Small intestine (tissue), 16 donors: ENCODE measurements around the gene TPI1. TPM values are rescaled to one million over a fixed set of nuclear protein-coding genes. Genes with fewer than 3 reads are reported as not detected.
A peak's percentile ranks its signal among the peaks of the same experiment; 100 is the strongest.

ENCODE experiments used
- DNase-seq, 2 donors: peaks; one replicate each; pipeline versions ENCODE4 v3.0.0 to v3.0.0-alpha.2; 2013
- FAIRE-seq: peaks from 2 replicates; lab custom pipeline; 2012; peaks lifted over from hg19 to GRCh38; lab: Jason Lieb, UNC
- H3K27ac ChIP-seq, 3 donors: one replicate each; pipeline ENCODE4 v1.5.1; 2013; ENCODE audit warnings: low read length in 2 of 3, mild to moderate bottlenecking in 2 of 3, control low read depth in 1 of 3, inconsistent platforms in 1 of 3, low read depth in 1 of 3, moderate library complexity in 1 of 3
- H3K27me3 ChIP-seq, 3 donors: one replicate each; pipeline ENCODE4 v1.6.1; 2013; ENCODE audit warnings: low read length in 3 of 3, inconsistent platforms in 1 of 3; ENCODE audit not compliant: control insufficient read depth in 3 of 3, insufficient read depth in 3 of 3
- H3K36me3 ChIP-seq, 3 donors: one replicate each; pipeline ENCODE4 v1.6.1; 2013; ENCODE audit warnings: low read length in 3 of 3, inconsistent platforms in 1 of 3, low read depth in 1 of 3, mild to moderate bottlenecking in 1 of 3, moderate library complexity in 1 of 3; ENCODE audit not compliant: control insufficient read depth in 3 of 3, insufficient read depth in 2 of 3
- H3K4me1 ChIP-seq, 3 donors: one replicate each; pipeline ENCODE4 v1.6.1; 2013; ENCODE audit warnings: low read length in 2 of 3, inconsistent platforms in 1 of 3, low read depth in 1 of 3, mild to moderate bottlenecking in 1 of 3, moderate library complexity in 1 of 3; ENCODE audit not compliant: control insufficient read depth in 3 of 3, insufficient read depth in 2 of 3
- H3K4me3 ChIP-seq, 3 donors: one replicate each; pipeline ENCODE4 v1.5.1; 2013; ENCODE audit warnings: low read length in 3 of 3, control low read depth in 1 of 3, inconsistent platforms in 1 of 3, low read depth in 1 of 3, mild to moderate bottlenecking in 1 of 3, moderate library complexity in 1 of 3
- H3K9me3 ChIP-seq, 2 donors: one replicate each; pipeline ENCODE4 v1.6.1; 2013; ENCODE audit warnings: low read depth in 1 of 2, low read length in 1 of 2; ENCODE audit not compliant: control insufficient read depth in 2 of 2, insufficient read depth in 1 of 2
- WGBS, 3 donors: extraction: QIAGEN DNeasy Blood & Tissue Kit; methylation state at CpG; one replicate each; pipeline ENCODE4 v1.1.7; 2013; 5-methylcytosine and 5-hydroxymethylcytosine counted together
- long read RNA-seq, 10 donors: transcript quantifications; one replicate each; lab custom pipeline, GENCODE V29; 2026
- polyA plus RNA-seq, 4 donors: library from polyadenylated mRNA; stranded (reverse) in 3 of 4; unstranded in 1 of 4; fragments of 200-250 nt in 3 of 4; fragments of 120-200 nt in 1 of 4; gene quantifications; one replicate each; pipeline versions ENCODE4 v1.2.1 to v1.2.3, GENCODE V29; 2013
- donor health status: healthy with polysubstance abuse.
- donor health status: control.
- donor health status: control.
- donor health status: Bipolar disorder and iron deficiency.
- donor health status: healthy.

The TPI1 gene
- polyA plus RNA-seq: 1,000 to 10,000 TPM in 2 of 4 donors, 100 to 1,000 TPM in 2; 574 to 1,439 (median 1,040) TPM
- long read RNA-seq, donor 1, transcript TPI1-201 (7 exons, 1,763 nt): major isoform, 693 of 830 reads
- long read RNA-seq, donor 1, partial matches to known transcripts: 77 of 830 reads
- long read RNA-seq, donor 1, other reads (novel, unspliced or antisense): 55 of 830 reads
- long read RNA-seq, donor 2, transcript TPI1-201 (7 exons, 1,763 nt): major isoform, 156 of 199 reads
- long read RNA-seq, donor 2, partial matches to known transcripts: 30 of 199 reads
- long read RNA-seq, donor 2, other reads (novel, unspliced or antisense): 10 of 199 reads
- long read RNA-seq, donor 3, transcript TPI1-201 (7 exons, 1,763 nt): major isoform, 197 of 374 reads
- long read RNA-seq, donor 3, transcript TPI1-204 (2 exons, 427 nt): minor isoform, 6 of 374 reads
- long read RNA-seq, donor 3, partial matches to known transcripts: 116 of 374 reads
- long read RNA-seq, donor 3, other reads (novel, unspliced or antisense): 54 of 374 reads
- long read RNA-seq, donor 4, transcript TPI1-201 (7 exons, 1,763 nt): major isoform, 6 of 6 reads
- long read RNA-seq, donor 4, partial matches to known transcripts: 0 of 6 reads
- long read RNA-seq, donor 4, other reads (novel, unspliced or antisense): 0 of 6 reads
- long read RNA-seq, donor 5, transcript TPI1-201 (7 exons, 1,763 nt): major isoform, 80 of 144 reads
- long read RNA-seq, donor 5, partial matches to known transcripts: 62 of 144 reads
- long read RNA-seq, donor 5, other reads (novel, unspliced or antisense): 0 of 144 reads
- long read RNA-seq, donor 6, transcript TPI1-201 (7 exons, 1,763 nt): major isoform, 307 of 353 reads
- long read RNA-seq, donor 6, partial matches to known transcripts: 29 of 353 reads
- long read RNA-seq, donor 6, other reads (novel, unspliced or antisense): 13 of 353 reads
- long read RNA-seq, donor 7: 0 reads
- long read RNA-seq, donor 8, transcript TPI1-201 (7 exons, 1,763 nt): major isoform, 47 of 54 reads
- long read RNA-seq, donor 8, partial matches to known transcripts: 0 of 54 reads
- long read RNA-seq, donor 8, other reads (novel, unspliced or antisense): 7 of 54 reads
- long read RNA-seq, donor 9, transcript TPI1-201 (7 exons, 1,763 nt): major isoform, 56 of 70 reads
- long read RNA-seq, donor 9, partial matches to known transcripts: 13 of 70 reads
- long read RNA-seq, donor 9, other reads (novel, unspliced or antisense): 0 of 70 reads
- long read RNA-seq, donor 10, transcript TPI1-201 (7 exons, 1,763 nt): major isoform, 362 of 426 reads
- long read RNA-seq, donor 10, partial matches to known transcripts: 39 of 426 reads
- long read RNA-seq, donor 10, other reads (novel, unspliced or antisense): 21 of 426 reads

DNA sequence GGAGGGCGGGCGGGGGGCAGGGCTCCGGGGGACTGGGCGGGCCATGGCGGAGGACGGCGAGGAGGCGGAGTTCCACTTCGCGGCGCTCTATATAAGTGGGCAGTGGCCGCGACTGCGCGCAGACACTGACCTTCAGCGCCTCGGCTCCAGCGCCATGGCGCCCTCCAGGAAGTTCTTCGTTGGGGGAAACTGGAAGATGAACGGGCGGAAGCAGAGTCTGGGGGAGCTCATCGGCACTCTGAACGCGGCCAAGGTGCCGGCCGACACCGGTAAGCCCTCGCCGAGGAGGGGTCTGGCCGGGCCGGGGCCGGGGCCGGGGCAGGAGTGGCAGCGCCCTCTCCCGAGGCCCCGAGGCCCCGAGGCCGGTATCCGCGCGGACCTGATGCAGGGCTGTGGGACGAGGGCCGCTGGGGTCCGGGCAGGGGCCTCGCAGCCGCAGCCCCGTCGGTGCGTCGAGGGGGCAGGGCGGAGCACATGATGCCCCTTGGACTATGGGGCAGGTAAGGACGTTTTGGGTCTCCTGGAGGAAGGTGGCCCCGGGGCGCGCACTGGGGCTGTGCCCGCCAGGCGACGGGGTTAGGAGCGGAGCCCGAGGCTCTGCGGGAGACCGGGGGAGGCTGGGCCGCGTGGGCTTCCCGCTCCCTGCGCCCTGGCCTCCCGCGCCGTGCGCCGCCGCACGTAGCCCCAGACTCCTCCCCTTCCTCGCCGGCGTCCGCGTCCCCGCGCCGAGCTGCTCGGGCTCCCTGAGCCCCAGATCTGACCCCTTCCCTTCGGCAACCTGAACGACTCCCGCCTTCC, at the start of gene TPI1:
Gene TPI1 (plus strand): TSS at position 119 of the 798 bp plus-strand sequence. CDS start 36 bp downstream, at position 155.
- peaks cover 0 to 44% (median 3%) of the 10 kb centered on the region in 3 donors for H3K4me1 ChIP-seq
- no peak for FAIRE-seq
- peak within 1 kb of the TSS; percentile 90 to 95 (median 94) for H3K27ac ChIP-seq
- no peaks in the 10 kb centered on the region for H3K9me3 ChIP-seq
- 0 to 1% (median 0%) methylated on average over 67 to 86 of the region's 86 CpGs for WGBS, 3 donors
- H3K27me3 ChIP-seq: no peaks in the 10 kb centered on the region
- DNase-seq: peak; percentile 81 to 91
- peaks cover 8 to 81% (median 8%) of the 10 kb centered on the region in 3 donors for H3K36me3 ChIP-seq
- peak within 1 kb of the TSS; percentile 86 to 95 (median 93) for H3K4me3 ChIP-seq

- 86 to 93% (median 92%) methylated on average over 20 of the region's 20 CpGs for WGBS, 3 donors
- H3K27me3 ChIP-seq: peaks cover 0 to 40% (median 0%) of the 10 kb centered on the region in 3 donors
- H3K4me1 ChIP-seq: peaks cover 0 to 18% (median 0%) of the 10 kb centered on the region in 3 donors
- no peak overlapping the region for H3K27ac ChIP-seq
- no peak for DNase-seq
- no peaks in the 10 kb centered on the region for H3K9me3 ChIP-seq
- H3K36me3 ChIP-seq: peaks cover 0 to 6% (median 0%) of the 10 kb centered on the region in 3 donors
- no peak overlapping the region for H3K4me3 ChIP-seq
- no peak for FAIRE-seq
Measured at GRCh38 chr12:6817662-6818157, 49.6 kb upstream of the TPI1 start.

DNA sequence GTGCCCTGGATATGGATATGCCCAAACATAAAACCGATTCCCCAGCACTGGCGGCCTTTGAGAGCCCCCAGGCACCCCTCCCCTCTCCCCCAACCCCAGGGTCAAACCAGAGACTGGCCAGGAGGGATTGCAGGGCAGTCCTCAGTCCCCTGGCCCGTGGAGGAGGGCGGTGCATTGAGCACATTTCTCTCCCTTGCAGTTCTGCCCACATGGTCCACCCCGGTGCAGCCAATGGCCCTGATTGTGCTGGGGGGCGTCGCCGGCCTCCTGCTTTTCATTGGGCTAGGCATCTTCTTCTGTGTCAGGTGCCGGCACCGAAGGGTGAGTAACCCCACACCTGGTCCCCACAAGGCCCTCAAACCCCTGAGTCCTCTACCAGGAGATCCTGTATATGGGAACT, 49.1 kb upstream of the TPI1 start:
- DNase-seq: no peak
- peaks cover 0 to 18% (median 0%) of the 10 kb centered on the region in 3 donors for H3K4me1 ChIP-seq
- H3K4me3 ChIP-seq: no peak overlapping the region
- WGBS, 3 donors: 72 to 76% (median 75%) methylated on average over 10 of the region's 10 CpGs
- peaks cover 0 to 6% (median 0%) of the 10 kb centered on the region in 3 donors for H3K36me3 ChIP-seq
- no peaks in the 10 kb centered on the region for H3K9me3 ChIP-seq
- H3K27me3 ChIP-seq: peaks cover 0 to 45% (median 0%) of the 10 kb centered on the region in 3 donors
- H3K27ac ChIP-seq: no peak overlapping the region
- FAIRE-seq: no peak

DNA sequence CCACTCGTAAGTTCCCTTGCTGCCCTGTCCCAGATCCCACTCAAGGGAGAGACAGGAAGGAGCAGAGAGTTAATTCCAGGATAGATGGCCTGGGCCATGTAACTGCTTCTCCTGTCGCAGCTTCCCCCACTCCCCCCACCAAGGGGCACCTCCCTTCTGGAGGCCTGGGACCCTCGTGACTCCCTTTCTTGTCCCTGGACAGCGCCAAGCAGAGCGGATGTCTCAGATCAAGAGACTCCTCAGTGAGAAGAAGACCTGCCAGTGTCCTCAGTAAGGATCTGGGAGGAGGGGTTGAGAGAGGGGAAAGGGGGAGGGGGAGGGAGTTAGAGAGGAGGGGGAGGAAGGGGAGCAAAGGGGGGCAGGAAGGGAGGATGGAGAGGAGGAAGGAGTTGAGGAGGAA, 48.7 kb upstream of the TPI1 start:
- 75 to 89% (median 87%) methylated on average over 3 to 5 of the region's 5 CpGs for WGBS, 3 donors
- FAIRE-seq (no peak), DNase-seq (no peak)
- Histone ChIP-seq H3K4me3 (no peak overlapping the region), H3K27ac (no peak overlapping the region), H3K36me3 (peaks cover 0 to 6% (median 0%) of the 10 kb centered on the region in 3 donors), H3K4me1 (peaks cover 0 to 18% (median 0%) of the 10 kb centered on the region in 3 donors), H3K27me3 (peaks cover 0 to 49% (median 0%) of the 10 kb centered on the region in 3 donors), H3K9me3 (no peaks in the 10 kb centered on the region)

DNA sequence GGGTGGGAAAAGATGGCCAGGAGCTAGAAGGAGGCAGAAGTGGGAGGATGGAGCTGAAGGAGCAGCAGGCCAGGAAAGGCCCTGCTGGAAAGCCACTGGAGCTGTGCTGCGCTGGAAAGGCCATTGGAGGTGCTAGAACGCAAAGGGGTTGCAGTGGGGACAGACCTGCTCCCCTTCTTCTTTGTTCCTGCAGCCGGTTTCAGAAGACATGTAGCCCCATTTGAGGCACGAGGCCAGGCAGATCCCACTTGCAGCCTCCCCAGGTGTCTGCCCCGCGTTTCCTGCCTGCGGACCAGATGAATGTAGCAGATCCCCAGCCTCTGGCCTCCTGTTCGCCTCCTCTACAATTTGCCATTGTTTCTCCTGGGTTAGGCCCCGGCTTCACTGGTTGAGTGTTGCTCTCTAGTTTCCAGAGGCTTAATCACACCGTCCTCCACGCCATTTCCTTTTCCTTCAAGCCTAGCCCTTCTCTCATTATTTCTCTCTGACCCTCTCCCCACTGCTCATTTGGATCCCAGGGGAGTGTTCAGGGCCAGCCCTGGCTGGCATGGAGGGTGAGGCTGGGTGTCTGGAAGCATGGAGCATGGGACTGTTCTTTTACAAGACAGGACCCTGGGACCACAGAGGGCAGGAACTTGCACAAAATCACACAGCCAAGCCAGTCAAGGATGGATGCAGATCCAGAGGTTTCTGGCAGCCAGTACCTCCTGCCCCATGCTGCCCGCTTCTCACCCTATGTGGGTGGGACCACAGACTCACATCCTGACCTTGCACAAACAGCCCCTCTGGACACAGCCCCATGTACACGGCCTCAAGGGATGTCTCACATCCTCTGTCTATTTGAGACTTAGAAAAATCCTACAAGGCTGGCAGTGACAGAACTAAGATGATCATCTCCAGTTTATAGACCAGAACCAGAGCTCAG, 48.0 kb upstream of the TPI1 start:
- Histone ChIP-seq H3K4me3 (no peak overlapping the region), H3K27me3 (peaks cover 0 to 53% (median 2%) of the 10 kb centered on the region in 3 donors), H3K9me3 (no peaks in the 10 kb centered on the region), H3K4me1 (peaks cover 0 to 18% (median 0%) of the 10 kb centered on the region in 3 donors), H3K36me3 (peaks cover 0 to 6% (median 0%) of the 10 kb centered on the region in 3 donors), H3K27ac (no peak overlapping the region)
- 84 to 87% (median 85%) methylated on average over 12 to 13 of the region's 13 CpGs for WGBS, 3 donors
- FAIRE-seq (no peak), DNase-seq (no peak)

GRCh38 chr12:6820166-6820565, 47.2 kb upstream of the TPI1 start:
- no peak overlapping the region for H3K27ac ChIP-seq
- H3K9me3 ChIP-seq: no peaks in the 10 kb centered on the region
- no peak for DNase-seq
- peaks cover 0 to 53% (median 2%) of the 10 kb centered on the region in 3 donors for H3K27me3 ChIP-seq
- H3K4me1 ChIP-seq: peaks cover 0 to 21% (median 0%) of the 10 kb centered on the region in 3 donors
- H3K36me3 ChIP-seq: peaks cover 0 to 3% (median 0%) of the 10 kb centered on the region in 3 donors
- H3K4me3 ChIP-seq: no peak overlapping the region
- FAIRE-seq: no peak
- WGBS, 3 donors: 70 to 86% (median 75%) methylated on average over 5 of the region's 5 CpGs
